MCF 10A (cell line): Measurements from ENCODE around the gene TGFB2. TPM values are rescaled to one million over a fixed set of nuclear protein-coding genes. Genes with fewer than 3 reads are reported as not detected.

Experiments
- BruUV-seq: library from RNA; stranded (reverse); fragments of 400-500 nt; replicated peaks from 2 replicates; lab custom pipeline; 2021; lab: Mats Ljungman, UMichigan
- CTCF ChIA-PET: fragments of 300-600 bp; sonication (Branson Sonifier 250); formaldehyde crosslinking; extraction: SDS; loops from one replicate; lab custom pipeline; 2021; ENCODE audit warnings: antibody characterized with exemption, inconsistent platforms; lab: Yijun Ruan, JAX
- POLR2A ChIA-PET: fragments of 300-600, 350-650 bp; sonication (Branson Sonifier 250); formaldehyde crosslinking; extraction: SDS; loops from one replicate; lab custom pipeline; 2020; ENCODE audit warnings: antibody characterized with exemption, inconsistent platforms; lab: Yijun Ruan, JAX
- DNase-seq: peaks from one replicate; pipeline ENCODE4 v3.0.0-alpha.2; 2018; ENCODE audit not compliant: unreplicated experiment
- H3K27ac Mint-ChIP-seq: one replicate; pipeline ENCODE4 v1.8.0; 2022; ENCODE audit warnings: mild to moderate bottlenecking, low read depth, mixed read lengths; ENCODE audit not compliant: unreplicated experiment
- H3K27me3 Mint-ChIP-seq: one replicate; pipeline ENCODE4 v1.8.0; 2022; ENCODE audit warnings: mixed read lengths; ENCODE audit not compliant: insufficient read depth, unreplicated experiment
- H3K36me3 Mint-ChIP-seq: one replicate; pipeline ENCODE4 v1.8.0; 2022; ENCODE audit warnings: mild to moderate bottlenecking, moderate library complexity, mixed read lengths; ENCODE audit not compliant: insufficient read depth, unreplicated experiment
- H3K4me1 Mint-ChIP-seq: one replicate; pipeline ENCODE4 v1.8.0; 2022; ENCODE audit warnings: mixed read lengths; ENCODE audit not compliant: insufficient read depth, unreplicated experiment
- H3K4me3 Mint-ChIP-seq: one replicate; pipeline ENCODE4 v1.8.0; 2022; ENCODE audit warnings: mild to moderate bottlenecking, moderate library complexity, mixed read lengths; ENCODE audit not compliant: unreplicated experiment
- H3K9me3 Mint-ChIP-seq: one replicate; pipeline ENCODE4 v1.8.0; 2022; ENCODE audit warnings: mixed read lengths; ENCODE audit not compliant: unreplicated experiment
- intact Hi-C: fragments of 100-400 bp; cut with micrococcal nuclease; formaldehyde crosslinking; loops from 2 replicates; pipeline ENCODE4 v1.14.1; 2022
- total RNA-seq: library from RNA; stranded (reverse); gene quantifications from 2 replicates; pipeline ENCODE4 v1.2.3, GENCODE V29; 2022
- TF ChIP-seq, protein P1 (sequence below): fragments of 200-600 bp; IDR thresholded peaks from one replicate; pipeline ENCODE4 v1.8.0; 2022; ENCODE audit warnings: antibody characterized with exemption, mild to moderate bottlenecking; ENCODE audit not compliant: unreplicated experiment

The TGFB2 gene
- total RNA-seq, 1 experiment from 2014 or later, result 6.3 TPM

DNA sequence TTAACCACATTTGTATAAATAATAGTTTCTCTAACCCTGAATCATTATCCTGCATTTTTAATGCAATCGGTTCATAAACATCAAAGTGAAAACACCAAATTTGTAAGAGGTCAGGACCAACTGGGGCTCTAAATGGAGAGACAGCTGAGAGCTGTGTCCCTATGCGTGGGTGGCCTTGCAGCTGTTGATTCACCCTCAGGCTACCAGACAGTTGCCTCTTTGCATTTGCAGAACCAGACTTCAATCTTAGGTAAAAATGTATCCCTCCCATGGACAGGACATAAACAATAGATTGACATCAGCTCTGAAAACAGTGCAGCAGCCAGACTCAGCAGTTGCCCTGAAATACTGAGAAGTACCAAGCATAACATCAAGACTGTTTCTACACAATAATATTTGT, 8.8 kb upstream of the TGFB2 start:
- H3K4me1 Mint-ChIP-seq, result no peaks in the 10 kb centered on the region
- H3K4me3 Mint-ChIP-seq, result no peak overlapping the region
- BruUV-seq, result no TSS peak
- H3K9me3 Mint-ChIP-seq, result no peaks in the 10 kb centered on the region
- TF ChIP-seq, protein P1, sequence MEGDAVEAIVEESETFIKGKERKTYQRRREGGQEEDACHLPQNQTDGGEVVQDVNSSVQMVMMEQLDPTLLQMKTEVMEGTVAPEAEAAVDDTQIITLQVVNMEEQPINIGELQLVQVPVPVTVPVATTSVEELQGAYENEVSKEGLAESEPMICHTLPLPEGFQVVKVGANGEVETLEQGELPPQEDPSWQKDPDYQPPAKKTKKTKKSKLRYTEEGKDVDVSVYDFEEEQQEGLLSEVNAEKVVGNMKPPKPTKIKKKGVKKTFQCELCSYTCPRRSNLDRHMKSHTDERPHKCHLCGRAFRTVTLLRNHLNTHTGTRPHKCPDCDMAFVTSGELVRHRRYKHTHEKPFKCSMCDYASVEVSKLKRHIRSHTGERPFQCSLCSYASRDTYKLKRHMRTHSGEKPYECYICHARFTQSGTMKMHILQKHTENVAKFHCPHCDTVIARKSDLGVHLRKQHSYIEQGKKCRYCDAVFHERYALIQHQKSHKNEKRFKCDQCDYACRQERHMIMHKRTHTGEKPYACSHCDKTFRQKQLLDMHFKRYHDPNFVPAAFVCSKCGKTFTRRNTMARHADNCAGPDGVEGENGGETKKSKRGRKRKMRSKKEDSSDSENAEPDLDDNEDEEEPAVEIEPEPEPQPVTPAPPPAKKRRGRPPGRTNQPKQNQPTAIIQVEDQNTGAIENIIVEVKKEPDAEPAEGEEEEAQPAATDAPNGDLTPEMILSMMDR, result no peak
- no peak overlapping the region for H3K27ac Mint-ChIP-seq
- POLR2A ChIA-PET, result no interaction called here
- DNase-seq, result no peak
- H3K36me3 Mint-ChIP-seq, result peaks cover 33% of the 10 kb centered on the region
- CTCF ChIA-PET, result interaction anchor here (0.6 to 4.0 kb wide), 11 partner anchors 32 to 1231 kb away, joined by 3 to 33 read pairs (median 3); no protein-coding TSS in a partner anchor
- H3K27me3 Mint-ChIP-seq, result no peaks in the 10 kb centered on the region
- intact Hi-C loops, result no loop called here

DNA sequence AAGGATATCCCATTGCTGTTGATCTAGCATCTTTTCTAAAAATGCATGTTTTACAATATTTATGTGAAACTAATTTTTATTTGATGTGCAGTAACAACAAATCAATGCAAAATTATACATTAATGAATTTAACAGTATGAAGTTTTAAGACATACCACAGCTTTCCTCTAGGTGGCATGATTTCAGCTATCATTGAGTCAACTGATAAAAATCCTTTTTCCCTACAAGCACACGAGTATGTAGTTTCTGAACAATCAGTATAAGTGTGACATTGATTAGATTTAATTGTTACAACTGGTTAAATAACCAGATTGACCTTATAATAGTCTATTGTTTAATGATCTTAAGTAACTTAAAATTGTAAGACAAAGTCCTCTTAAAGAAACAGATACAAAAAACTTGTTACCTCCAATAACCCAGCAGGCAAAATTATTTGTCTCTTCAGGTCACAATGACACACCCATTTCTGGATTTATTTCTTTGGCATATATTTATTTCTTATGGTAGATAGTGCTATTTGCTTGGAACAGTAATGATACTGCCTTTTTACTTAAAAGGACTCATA, 5.8 kb upstream of the TGFB2 start:
- BruUV-seq, result no TSS peak
- Mint-ChIP-seq H3K27ac (no peak overlapping the region), H3K4me1 (no peaks in the 10 kb centered on the region), H3K4me3 (no peak overlapping the region), H3K27me3 (no peaks in the 10 kb centered on the region), H3K9me3 (no peaks in the 10 kb centered on the region), H3K36me3 (peaks cover 6% of the 10 kb centered on the region)
- TF ChIP-seq, protein P1, result peak; percentile 90
- intact Hi-C loops, result loop anchor here (1.0 to 2.0 kb wide), 4 partner anchors 182 to 728 kb away; no protein-coding TSS in a partner anchor
- peak; percentile 71 for DNase-seq
- ChIA-PET POLR2A (interaction anchor here (0.6 to 2.1 kb wide), 9 partner anchors 15 to 1484 kb away, joined by 3 to 13 read pairs (median 3); no protein-coding TSS in a partner anchor), CTCF (interaction anchor here (0.6 to 3.9 kb wide), 36 partner anchors 9 to 1472 kb away, joined by 3 to 71 read pairs (median 3); no protein-coding TSS in a partner anchor)

DNA sequence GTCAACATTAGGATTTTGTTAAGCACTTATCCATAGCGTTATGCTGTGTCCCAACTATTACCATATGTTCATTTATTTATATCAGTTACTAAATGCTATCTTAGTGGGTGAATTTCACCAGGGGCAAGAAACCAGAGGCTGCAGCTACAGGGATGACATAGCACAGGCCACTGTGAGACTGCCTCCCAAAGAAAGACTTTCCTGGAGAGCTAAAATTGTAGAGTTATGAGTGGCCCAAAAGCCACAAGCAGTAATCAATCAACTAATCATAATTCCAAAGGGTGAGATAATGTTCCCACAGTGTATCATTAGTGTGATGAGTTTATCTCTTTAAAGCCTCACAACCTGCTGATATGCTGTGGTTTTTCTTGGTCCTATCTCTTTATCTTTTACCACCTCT, 3.8 kb upstream of the TGFB2 start:
- H3K36me3 Mint-ChIP-seq, result peaks cover under 1% of the 10 kb centered on the region
- ChIA-PET CTCF (interaction anchor here (0.7 to 3.1 kb wide), 7 partner anchors 11 to 1226 kb away, joined by 3 to 21 read pairs (median 4); no protein-coding TSS in a partner anchor), POLR2A (interaction anchor here (0.8 to 1.4 kb wide), 2 partner anchors 9 to 158 kb away, joined by 3 to 4 read pairs; no protein-coding TSS in a partner anchor)
- H3K4me3 Mint-ChIP-seq, result no peak overlapping the region
- intact Hi-C loops, result loop anchor here (10.0 kb wide), 2 partner anchors 833 to 983 kb away; partner anchors contain the start of gene LYPLAL1
- H3K4me1 Mint-ChIP-seq, result peaks cover 5% of the 10 kb centered on the region
- no peaks in the 10 kb centered on the region for H3K9me3 Mint-ChIP-seq
- H3K27ac Mint-ChIP-seq, result no peak overlapping the region
- no peak for DNase-seq
- no TSS peak for BruUV-seq
- TF ChIP-seq, protein P1, result no peak
- no peaks in the 10 kb centered on the region for H3K27me3 Mint-ChIP-seq

DNA sequence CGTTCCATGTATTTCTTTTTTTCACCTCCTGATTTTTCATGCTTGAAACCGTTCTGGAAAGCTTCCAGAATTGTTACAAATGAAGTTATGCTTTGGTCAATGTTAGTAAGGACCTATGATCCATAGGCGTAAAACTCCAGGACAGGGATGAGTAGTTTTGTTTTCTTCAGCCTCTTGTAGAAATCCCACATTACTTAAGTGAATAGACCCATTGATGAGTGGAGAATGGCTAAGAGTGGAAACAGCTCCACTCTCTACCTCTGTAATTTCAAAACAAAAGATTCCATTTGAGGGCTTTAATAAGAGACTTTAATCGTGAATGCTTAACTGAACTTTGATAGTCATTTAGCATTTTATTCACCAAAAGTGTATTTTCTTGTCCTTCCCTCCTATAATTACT, 3.0 kb upstream of the TGFB2 start:
- intact Hi-C loops, result loop anchor here (10.0 kb wide), 2 partner anchors 833 to 983 kb away; partner anchors contain the start of gene LYPLAL1
- ChIA-PET CTCF (interaction anchor here (0.6 to 3.9 kb wide), 9 partner anchors 13 to 1226 kb away, joined by 3 to 25 read pairs (median 4); no protein-coding TSS in a partner anchor), POLR2A (interaction anchor here (0.8 to 1.4 kb wide), 3 partner anchors 9 to 725 kb away, joined by 3 to 4 read pairs (median 4); no protein-coding TSS in a partner anchor)
- TF ChIP-seq, protein P1, result no peak
- Mint-ChIP-seq H3K27me3 (no peaks in the 10 kb centered on the region), H3K4me3 (no peak overlapping the region), H3K36me3 (no peaks in the 10 kb centered on the region), H3K27ac (no peak overlapping the region), H3K9me3 (no peaks in the 10 kb centered on the region), H3K4me1 (peaks cover 11% of the 10 kb centered on the region)
- DNase-seq, result no peak
- no TSS peak for BruUV-seq
